Natural killer cell treated with Interleukin-12 subunit alpha and Interleukin-12 subunit beta and Interleukin-15 and Interleukin-18, amount 100 ng/mL, for 72 hours (primary cell): Measurements from ENCODE around the gene TRIM45. TPM values are rescaled to one million over a fixed set of nuclear protein-coding genes. Genes with fewer than 3 reads are reported as not detected.
"Not testable (repeated sequence)": the region's sequence is repeated elsewhere in the genome, so short reads cannot be mapped to it uniquely, and the experiment has no call there.

Source experiments
- ATAC-seq, 2 donors: fragments of 150-1000 bp; cut with Tn5 transposase in 1 of 2; sonication (Bioruptor Pico), chemical (Tn5 transposase) in 1 of 2; 2 replicates each; pipeline ENCODE4 v1.10.0; 2021
- DNase-seq: peaks from one replicate; pipeline ENCODE4 v3.0.0; 2022; ENCODE audit warnings: low spot score
- H3K27ac Mint-ChIP-seq, 2 donors: 1 replicate in 1 of 2; 2 replicates in 1 of 2; pipeline ENCODE4 v1.8.0; 2022; ENCODE audit warnings: mixed read lengths in 2 of 2, mild to moderate bottlenecking in 1 of 2, moderate library complexity in 1 of 2
- H3K27me3 Mint-ChIP-seq, 2 donors: 1 replicate in 1 of 2; 2 replicates in 1 of 2; pipeline ENCODE4 v1.8.0; 2022; ENCODE audit warnings: mixed read lengths in 2 of 2
- H3K36me3 Mint-ChIP-seq: one replicate; pipeline ENCODE4 v1.8.0; 2022; ENCODE audit warnings: mixed read lengths
- H3K4me1 Mint-ChIP-seq, 2 donors: 1 replicate in 1 of 2; 2 replicates in 1 of 2; pipeline ENCODE4 v1.8.0; 2022; ENCODE audit warnings: low read depth in 2 of 2, mixed read lengths in 2 of 2, mild to moderate bottlenecking in 1 of 2
- H3K4me3 Mint-ChIP-seq: one replicate; pipeline ENCODE4 v1.8.0; 2022; ENCODE audit warnings: mixed read lengths
- H3K9me3 Mint-ChIP-seq: 2 replicates; pipeline ENCODE4 v1.8.0; 2022; ENCODE audit warnings: mixed read lengths
- total RNA-seq, 2 donors: library from RNA; stranded (reverse); gene quantifications; one replicate each; pipeline ENCODE4 v1.2.3, GENCODE V29; 2022

TRIM45 gene, protein sequence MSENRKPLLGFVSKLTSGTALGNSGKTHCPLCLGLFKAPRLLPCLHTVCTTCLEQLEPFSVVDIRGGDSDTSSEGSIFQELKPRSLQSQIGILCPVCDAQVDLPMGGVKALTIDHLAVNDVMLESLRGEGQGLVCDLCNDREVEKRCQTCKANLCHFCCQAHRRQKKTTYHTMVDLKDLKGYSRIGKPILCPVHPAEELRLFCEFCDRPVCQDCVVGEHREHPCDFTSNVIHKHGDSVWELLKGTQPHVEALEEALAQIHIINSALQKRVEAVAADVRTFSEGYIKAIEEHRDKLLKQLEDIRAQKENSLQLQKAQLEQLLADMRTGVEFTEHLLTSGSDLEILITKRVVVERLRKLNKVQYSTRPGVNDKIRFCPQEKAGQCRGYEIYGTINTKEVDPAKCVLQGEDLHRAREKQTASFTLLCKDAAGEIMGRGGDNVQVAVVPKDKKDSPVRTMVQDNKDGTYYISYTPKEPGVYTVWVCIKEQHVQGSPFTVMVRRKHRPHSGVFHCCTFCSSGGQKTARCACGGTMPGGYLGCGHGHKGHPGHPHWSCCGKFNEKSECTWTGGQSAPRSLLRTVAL
- 1 to 10 TPM in 1 of 2 donors, under 1 TPM in 1; 0.86 to 1.6 TPM for total RNA-seq

GRCh38 chr1:117121589-117122329 is at the start of gene TRIM45:
TRIM45 (minus strand) TSS chr1:117121749; CDS start chr1:117121201, 548 bp downstream.
- peaks cover 0 to 8% of the 10 kb centered on the region in 2 donors for H3K27me3 Mint-ChIP-seq
- H3K27ac Mint-ChIP-seq, result peak within 1 kb of the TSS; percentile 21 to 27
- no peaks in the 10 kb centered on the region for H3K9me3 Mint-ChIP-seq
- peaks cover 6% of the 10 kb centered on the region in 2 donors for H3K4me1 Mint-ChIP-seq
- DNase-seq (peak; percentile 94), ATAC-seq (peak; percentile 95)
- no peaks in the 10 kb centered on the region for H3K36me3 Mint-ChIP-seq
- peak within 1 kb of the TSS; percentile 83 for H3K4me3 Mint-ChIP-seq

- Mint-ChIP-seq H3K36me3 (no peaks in the 10 kb centered on the region), H3K4me1 (no peaks in the 10 kb centered on the region), H3K27ac (no peak overlapping the region), H3K9me3 (no peaks in the 10 kb centered on the region), H3K4me3 (no peak overlapping the region), H3K27me3 (peaks cover 12 to 16% of the 10 kb centered on the region in 2 donors)
- DNase-seq, result no peak
- ATAC-seq, result no peak
Observed at GRCh38 chr1:117169871-117170596, 48.5 kb upstream of the TRIM45 start.

DNA sequence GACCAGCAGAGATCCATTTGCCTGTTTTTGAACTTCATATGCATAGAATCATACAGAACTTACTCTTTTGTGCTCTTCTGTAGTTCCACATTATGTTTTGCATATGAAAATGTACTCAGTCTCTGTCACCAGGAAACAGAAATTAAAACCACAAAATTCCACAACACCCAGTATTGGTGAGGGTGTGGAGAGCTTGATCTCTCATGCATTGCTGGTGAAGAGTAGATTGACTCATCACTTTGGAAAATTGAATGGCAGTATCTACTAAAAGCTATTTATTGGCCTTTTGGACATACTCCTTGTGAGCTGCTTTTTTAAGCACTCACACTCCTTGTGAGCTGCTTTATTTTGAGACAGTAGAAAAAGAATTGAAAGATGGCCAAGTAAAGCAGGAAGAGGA is 45.9 kb upstream of the TRIM45 start:
- Mint-ChIP-seq H3K27ac (no peak overlapping the region), H3K4me1 (no peaks in the 10 kb centered on the region), H3K4me3 (no peak overlapping the region), H3K36me3 (no peaks in the 10 kb centered on the region), H3K27me3 (peaks cover 14 to 16% of the 10 kb centered on the region in 2 donors), H3K9me3 (no peaks in the 10 kb centered on the region)
- ATAC-seq, result no peak
- DNase-seq, result no peak

DNA sequence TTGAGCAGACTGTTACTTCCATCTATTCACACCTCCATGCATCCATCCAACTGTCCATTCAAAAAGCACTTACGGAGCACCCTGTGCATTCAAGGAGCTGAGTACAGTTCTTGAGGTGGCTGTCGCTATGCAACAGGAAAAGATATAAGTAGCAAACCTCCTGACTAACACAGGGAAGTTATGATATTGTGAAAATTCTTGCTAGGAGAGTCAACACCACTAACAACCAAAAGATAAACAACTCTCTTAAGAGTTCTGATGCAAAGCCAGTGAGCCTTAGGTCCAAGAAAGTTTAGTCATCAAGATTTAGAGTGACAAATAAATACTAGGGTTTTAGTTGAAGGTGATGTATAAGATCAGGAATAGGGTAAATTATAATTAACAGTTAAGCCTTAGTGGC is 44.5 kb upstream of the TRIM45 start:
- Mint-ChIP-seq H3K9me3 (no peaks in the 10 kb centered on the region), H3K4me3 (no peak overlapping the region), H3K4me1 (no peaks in the 10 kb centered on the region), H3K27ac (no peak overlapping the region), H3K36me3 (no peaks in the 10 kb centered on the region), H3K27me3 (peaks cover 20 to 28% of the 10 kb centered on the region in 2 donors)
- DNase-seq (no peak), ATAC-seq (no peak)

- ATAC-seq (no peak), DNase-seq (no peak)
- Mint-ChIP-seq H3K27me3 (peaks cover 26 to 35% of the 10 kb centered on the region in 2 donors), H3K9me3 (no peaks in the 10 kb centered on the region), H3K4me3 (no peak overlapping the region), H3K4me1 (no peaks in the 10 kb centered on the region), H3K36me3 (no peaks in the 10 kb centered on the region), H3K27ac (no peak overlapping the region)
Observed at GRCh38 chr1:117164209-117164608, 42.7 kb upstream of the TRIM45 start.

DNA sequence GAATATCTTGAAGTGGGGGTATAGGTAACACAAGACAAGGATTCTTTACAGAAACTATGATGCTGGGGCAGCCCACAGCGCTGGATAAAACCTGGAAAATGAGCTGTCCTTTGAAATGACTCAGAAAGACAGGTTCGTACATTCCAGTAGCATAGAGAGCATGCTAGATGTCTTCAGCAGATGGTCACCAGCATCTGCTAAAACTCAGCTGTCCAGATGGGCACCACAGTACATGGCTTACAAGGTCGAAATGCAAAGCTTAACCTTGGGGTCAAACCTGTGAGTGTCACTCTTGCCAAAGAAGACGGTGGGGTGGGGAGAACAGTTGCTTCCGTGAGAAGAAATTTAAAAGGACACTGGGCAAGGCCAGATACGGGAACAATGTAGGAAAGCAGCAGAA is 41.3 kb upstream of the TRIM45 start:
- no peak for ATAC-seq
- H3K4me3 Mint-ChIP-seq, result no peak overlapping the region
- H3K4me1 Mint-ChIP-seq, result no peaks in the 10 kb centered on the region
- H3K27ac Mint-ChIP-seq, result no peak overlapping the region
- H3K9me3 Mint-ChIP-seq, result no peaks in the 10 kb centered on the region
- no peaks in the 10 kb centered on the region for H3K36me3 Mint-ChIP-seq
- DNase-seq, result no peak
- peaks cover 25 to 33% of the 10 kb centered on the region in 2 donors for H3K27me3 Mint-ChIP-seq

DNA sequence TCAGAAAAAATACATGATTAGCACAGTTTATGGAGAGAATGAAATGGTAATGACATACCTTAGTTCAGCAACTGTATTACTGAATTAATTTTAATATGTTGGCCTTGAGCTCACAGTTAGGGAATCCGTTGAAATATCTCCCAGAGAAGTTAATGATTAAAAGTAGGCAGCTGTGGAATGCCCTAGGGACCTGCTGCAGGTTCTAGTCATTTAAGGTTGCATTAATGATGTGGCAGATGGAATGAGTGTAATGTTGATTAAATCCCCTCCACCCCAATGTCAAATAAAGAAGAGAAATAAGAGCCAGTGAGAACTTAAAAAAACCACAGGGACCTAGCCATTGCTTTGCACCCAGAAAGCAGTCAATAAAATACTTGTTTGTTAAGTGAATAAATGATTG is 40.3 kb upstream of the TRIM45 start:
- no peak for ATAC-seq

DNA sequence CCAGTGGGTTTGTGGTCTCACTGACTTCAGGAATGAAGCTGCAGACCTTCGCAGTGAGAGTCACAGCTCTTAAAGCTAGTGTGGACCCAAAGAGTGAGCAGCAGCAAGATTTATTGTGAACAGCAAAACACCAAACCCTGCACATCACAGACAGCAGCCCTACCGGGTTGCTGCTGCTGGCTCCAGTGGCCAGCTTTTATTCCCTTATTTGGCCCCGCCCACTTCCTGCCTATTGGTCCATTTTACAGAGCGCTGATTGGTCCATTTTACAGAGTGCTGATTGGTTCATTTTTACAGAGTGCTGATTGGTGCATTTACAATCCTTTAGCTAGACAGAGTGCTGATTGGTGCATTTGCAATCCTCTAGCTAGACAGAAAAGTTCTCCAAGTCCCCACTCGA is 29.8 kb upstream of the TRIM45 start:
- ATAC-seq, H3K36me3 Mint-ChIP-seq, DNase-seq, H3K27ac Mint-ChIP-seq, H3K4me3 Mint-ChIP-seq, H3K4me1 Mint-ChIP-seq, H3K9me3 Mint-ChIP-seq: not testable (repeated sequence)
- H3K27me3 Mint-ChIP-seq, result peaks cover 15 to 19% of the 10 kb centered on the region in 2 donors

More for the DNA sequence above, 40.3 kb upstream of the TRIM45 start:
- H3K4me3 Mint-ChIP-seq, result no peak overlapping the region
- no peaks in the 10 kb centered on the region for H3K36me3 Mint-ChIP-seq
- no peaks in the 10 kb centered on the region for H3K9me3 Mint-ChIP-seq
- no peak overlapping the region for H3K27ac Mint-ChIP-seq
- no peaks in the 10 kb centered on the region for H3K4me1 Mint-ChIP-seq
- peaks cover 23 to 28% of the 10 kb centered on the region in 2 donors for H3K27me3 Mint-ChIP-seq
- DNase-seq, result no peak

DNA sequence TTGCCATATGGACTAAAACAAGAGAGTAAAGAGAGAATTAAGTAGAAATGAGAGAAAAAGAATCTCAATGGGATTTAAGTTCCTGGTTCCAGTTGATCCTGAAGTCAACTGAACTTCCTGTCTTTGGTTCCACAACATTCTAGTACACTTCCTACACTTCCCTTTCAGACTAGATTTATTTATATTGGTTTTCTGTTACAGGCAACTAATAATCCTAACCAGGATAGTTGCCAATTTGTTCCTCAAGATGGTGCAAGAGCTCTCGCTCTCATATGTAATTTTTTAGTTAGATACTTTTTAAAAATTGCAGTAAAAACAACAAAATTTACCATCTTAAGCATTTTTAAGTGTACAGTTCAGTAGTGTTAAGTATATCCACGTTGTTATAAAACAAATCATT is 28.8 kb upstream of the TRIM45 start:
- no peak for DNase-seq
- H3K36me3 Mint-ChIP-seq, result no peaks in the 10 kb centered on the region
- no peak overlapping the region for H3K27ac Mint-ChIP-seq
- no peaks in the 10 kb centered on the region for H3K9me3 Mint-ChIP-seq
- H3K4me1 Mint-ChIP-seq, result no peaks in the 10 kb centered on the region
- no peak for ATAC-seq
- peaks cover 18 to 24% of the 10 kb centered on the region in 2 donors for H3K27me3 Mint-ChIP-seq
- no peak overlapping the region for H3K4me3 Mint-ChIP-seq

GRCh38 chr1:117147856-117148588 is 26.5 kb upstream of the TRIM45 start:
- H3K27ac Mint-ChIP-seq, result no peak overlapping the region
- no peak for DNase-seq
- H3K4me1 Mint-ChIP-seq, result no peaks in the 10 kb centered on the region
- H3K27me3 Mint-ChIP-seq, result peaks cover 18 to 24% of the 10 kb centered on the region in 2 donors
- no peaks in the 10 kb centered on the region for H3K9me3 Mint-ChIP-seq
- no peaks in the 10 kb centered on the region for H3K36me3 Mint-ChIP-seq
- no peak overlapping the region for H3K4me3 Mint-ChIP-seq
- no peak for ATAC-seq

- no peaks in the 10 kb centered on the region for H3K4me1 Mint-ChIP-seq
- peaks cover 18 to 24% of the 10 kb centered on the region in 2 donors for H3K27me3 Mint-ChIP-seq
- no peaks in the 10 kb centered on the region for H3K36me3 Mint-ChIP-seq
- ATAC-seq, result no peak
- H3K27ac Mint-ChIP-seq, result no peak overlapping the region
- H3K9me3 Mint-ChIP-seq, result no peaks in the 10 kb centered on the region
- DNase-seq, result no peak
- no peak overlapping the region for H3K4me3 Mint-ChIP-seq
Observed at GRCh38 chr1:117147341-117147831, 25.8 kb upstream of the TRIM45 start.

DNA sequence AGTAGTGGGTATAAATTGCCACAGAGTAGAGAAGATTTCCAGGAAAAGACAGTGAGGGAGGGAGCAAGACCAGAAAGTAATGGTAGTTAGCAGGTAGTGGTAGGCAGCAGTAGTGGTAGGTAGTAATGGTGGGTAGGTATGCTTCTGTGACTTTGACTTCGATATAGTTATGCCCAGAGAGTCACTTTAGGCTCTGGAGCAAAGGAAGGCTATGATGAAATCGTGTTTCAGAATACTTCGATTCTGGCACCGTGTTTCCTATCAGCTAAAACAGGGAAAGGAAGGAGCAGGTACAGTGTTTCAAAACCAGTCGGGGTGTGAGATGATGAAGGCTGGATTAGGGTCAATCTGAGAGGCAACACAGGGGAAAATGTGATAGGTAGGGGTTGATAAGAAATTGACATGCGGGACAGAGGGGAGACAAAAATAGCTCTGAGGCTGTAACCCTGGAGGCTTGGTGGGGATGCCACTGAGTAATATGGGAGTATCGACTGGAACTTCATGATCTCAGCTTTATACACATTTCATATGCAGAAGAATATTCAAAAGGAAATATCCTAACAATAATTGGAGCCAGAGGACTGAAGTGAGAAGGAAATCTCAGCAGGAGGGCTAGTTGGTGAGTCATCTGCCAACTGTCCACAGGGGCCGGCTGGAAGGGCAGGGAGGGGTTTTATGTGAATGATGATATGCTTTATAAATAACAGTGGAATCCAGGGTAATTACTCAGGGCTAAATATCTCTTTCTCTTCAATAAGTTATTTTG is 25.2 kb upstream of the TRIM45 start:
- Mint-ChIP-seq H3K36me3 (no peaks in the 10 kb centered on the region), H3K27me3 (peaks cover 18 to 24% of the 10 kb centered on the region in 2 donors), H3K4me3 (no peak overlapping the region), H3K27ac (no peak overlapping the region), H3K4me1 (no peaks in the 10 kb centered on the region), H3K9me3 (no peaks in the 10 kb centered on the region)
- ATAC-seq, result no peak
- no peak for DNase-seq
